HUES64 (cell line): ENCODE data around the gene NCS1.

Source experiments
- H3K27ac ChIP-seq: 2 replicates; pipeline ENCODE4 v1.7.0; 2013; ENCODE audit warnings: low read depth, low read length, inconsistent platforms
- H3K27me3 ChIP-seq: 2 replicates; pipeline ENCODE4 v1.6.1; 2013; ENCODE audit warnings: mild to moderate bottlenecking, low read length; ENCODE audit not compliant: insufficient read depth
- H3K36me3 ChIP-seq: 2 replicates; pipeline ENCODE4 v1.6.1; 2013; ENCODE audit warnings: mild to moderate bottlenecking, low read length; ENCODE audit not compliant: insufficient read depth
- H3K4me1 ChIP-seq: 2 replicates; pipeline ENCODE4 v1.6.1; 2013; ENCODE audit warnings: mild to moderate bottlenecking, low read length, moderate library complexity; ENCODE audit not compliant: insufficient read depth
- H3K4me3 ChIP-seq: 2 replicates; pipeline ENCODE4 v1.5.1; 2013; ENCODE audit warnings: mild to moderate bottlenecking, low read length, moderate library complexity
- H3K9ac ChIP-seq: 2 replicates; pipeline ENCODE4 v1.6.1; 2013; ENCODE audit warnings: mild to moderate bottlenecking, low read depth, low read length
- H3K9me3 ChIP-seq: 2 replicates; pipeline ENCODE4 v1.6.1; 2013; ENCODE audit warnings: low read depth, low read length; ENCODE audit not compliant: insufficient read depth
- WGBS: fragments of 150-250, 120-280 bp; methylation state at CpG from one replicate; pipeline ENCODE4 v1.1.7; 2013; ENCODE audit warnings: missing lambda C conversion rate; 5-methylcytosine and 5-hydroxymethylcytosine counted together

NCS1 gene

DNA sequence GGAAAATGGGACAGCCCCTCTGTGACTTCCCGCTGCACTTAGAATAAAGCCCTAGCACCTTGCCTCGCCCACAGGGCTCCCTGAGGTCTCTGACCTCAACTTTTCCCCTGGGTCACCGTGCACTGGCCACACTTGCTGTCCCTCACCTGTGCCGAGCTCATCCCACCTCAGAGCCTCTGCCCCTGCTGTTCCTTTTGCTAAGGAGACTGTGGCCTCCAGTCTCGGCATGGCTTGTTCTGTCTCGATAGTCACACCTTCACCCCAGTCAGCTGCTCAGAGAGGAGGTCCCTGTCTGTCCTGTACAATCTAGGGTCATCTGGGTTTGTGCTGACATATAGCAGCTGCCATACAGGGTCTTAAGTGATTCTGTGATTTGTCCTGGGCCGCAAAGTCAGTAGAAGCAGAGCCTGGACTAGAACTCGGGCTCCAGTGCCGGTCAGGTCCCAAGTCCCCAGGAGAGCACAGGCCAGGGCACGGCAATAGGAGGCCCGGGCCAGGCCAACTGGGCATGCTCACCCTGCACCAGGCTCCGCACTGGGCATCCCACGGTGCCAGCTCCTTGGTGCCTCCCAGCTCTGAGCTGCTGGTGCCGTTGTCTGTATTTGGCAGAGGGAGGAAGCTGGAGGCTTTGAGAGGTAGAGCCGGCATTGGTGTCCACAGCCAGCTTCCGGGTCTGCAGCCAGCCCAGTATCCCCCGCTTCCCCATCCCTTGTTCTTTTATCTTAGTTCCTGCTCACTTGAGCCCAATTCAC lies 35.2 kb downstream of the NCS1 start:
- H3K36me3 ChIP-seq, result no peaks in the 10 kb centered on the region; the same call in 1 of the 2 replicates
- 87% methylated on average over 17 of the region's 17 CpGs for WGBS
- H3K4me1 ChIP-seq, result peaks cover 13% of the 10 kb centered on the region
- H3K4me3 ChIP-seq, result no peak overlapping the region
- no peak overlapping the region for H3K27ac ChIP-seq
- no peak overlapping the region for H3K9ac ChIP-seq
- H3K9me3 ChIP-seq, result no peaks in the 10 kb centered on the region
- no peaks in the 10 kb centered on the region for H3K27me3 ChIP-seq

DNA sequence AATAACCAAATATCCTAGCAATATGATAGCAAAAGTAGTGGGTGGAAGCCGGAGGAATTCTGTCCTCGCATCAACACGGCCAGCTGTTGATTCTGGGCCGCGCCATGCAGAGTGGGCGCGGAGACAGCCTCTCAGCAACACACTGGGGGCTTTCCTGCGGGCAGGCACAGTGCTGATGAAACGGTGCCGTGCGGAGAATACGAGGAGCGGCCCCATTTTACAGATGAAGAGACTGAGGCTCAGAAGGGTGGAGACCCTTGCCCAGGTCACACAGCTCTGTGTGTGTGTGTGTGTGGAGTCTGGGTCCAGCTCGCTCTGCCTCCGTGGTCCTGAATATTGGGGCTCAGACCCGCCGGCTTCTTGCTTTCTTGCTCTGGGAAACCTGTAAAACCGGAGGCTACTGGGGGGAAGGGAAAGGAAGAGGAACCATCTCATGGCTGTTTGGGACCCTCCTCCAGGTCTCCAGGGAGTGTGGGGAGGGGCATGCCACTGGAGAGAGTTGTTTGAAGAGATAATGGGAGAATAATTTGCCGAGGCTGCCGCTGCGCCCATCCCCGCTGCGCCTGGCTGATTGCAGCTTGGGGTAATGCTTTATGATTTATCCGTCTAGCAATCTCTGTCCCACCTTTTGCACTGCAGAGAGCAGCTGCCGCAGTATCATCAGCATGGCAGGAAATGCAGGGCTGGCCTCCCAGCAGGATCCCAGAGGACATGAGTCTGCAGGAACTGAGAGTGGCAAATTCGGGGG lies 36.6 kb downstream of the NCS1 start:
- Histone ChIP-seq H3K4me3 (no peak overlapping the region), H3K27ac (peak overlapping the region; percentile 55; the same call in 1 of the 2 replicates), H3K9me3 (no peaks in the 10 kb centered on the region), H3K27me3 (no peaks in the 10 kb centered on the region), H3K4me1 (peaks cover 13% of the 10 kb centered on the region), H3K36me3 (no peaks in the 10 kb centered on the region), H3K9ac (no peak overlapping the region; the same call in 1 of the 2 replicates)
- WGBS, result 76% methylated on average over 26 of the region's 26 CpGs

DNA sequence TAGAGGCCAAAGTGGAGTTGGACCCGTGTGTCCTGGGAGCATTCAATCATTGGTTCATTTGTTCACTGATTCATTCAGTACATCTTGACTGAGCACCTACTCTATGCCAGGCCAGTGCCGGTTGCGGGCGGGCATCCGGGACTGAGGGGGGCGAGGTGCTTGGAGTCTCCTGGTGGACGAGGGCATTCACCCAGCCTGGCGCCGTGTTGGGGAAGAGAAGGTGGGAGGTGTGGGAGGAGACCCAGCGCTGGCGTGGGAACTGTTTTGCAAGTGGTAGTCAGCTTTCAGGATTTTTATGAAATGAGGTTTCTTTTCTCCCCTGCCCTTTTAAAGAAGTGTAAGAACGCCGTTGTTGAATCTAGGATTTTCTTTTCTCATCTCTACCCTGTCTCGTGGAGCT lies 37.2 kb downstream of the NCS1 start:
- Histone ChIP-seq H3K9me3 (no peaks in the 10 kb centered on the region), H3K4me1 (peaks cover 18% of the 10 kb centered on the region), H3K36me3 (no peaks in the 10 kb centered on the region), H3K9ac (no peak overlapping the region; the same call in 1 of the 2 replicates), H3K27me3 (no peaks in the 10 kb centered on the region), H3K27ac (peak overlapping the region; percentile 55; the same call in 1 of the 2 replicates), H3K4me3 (no peak overlapping the region)
- 79% methylated on average over 14 of the region's 14 CpGs for WGBS

DNA sequence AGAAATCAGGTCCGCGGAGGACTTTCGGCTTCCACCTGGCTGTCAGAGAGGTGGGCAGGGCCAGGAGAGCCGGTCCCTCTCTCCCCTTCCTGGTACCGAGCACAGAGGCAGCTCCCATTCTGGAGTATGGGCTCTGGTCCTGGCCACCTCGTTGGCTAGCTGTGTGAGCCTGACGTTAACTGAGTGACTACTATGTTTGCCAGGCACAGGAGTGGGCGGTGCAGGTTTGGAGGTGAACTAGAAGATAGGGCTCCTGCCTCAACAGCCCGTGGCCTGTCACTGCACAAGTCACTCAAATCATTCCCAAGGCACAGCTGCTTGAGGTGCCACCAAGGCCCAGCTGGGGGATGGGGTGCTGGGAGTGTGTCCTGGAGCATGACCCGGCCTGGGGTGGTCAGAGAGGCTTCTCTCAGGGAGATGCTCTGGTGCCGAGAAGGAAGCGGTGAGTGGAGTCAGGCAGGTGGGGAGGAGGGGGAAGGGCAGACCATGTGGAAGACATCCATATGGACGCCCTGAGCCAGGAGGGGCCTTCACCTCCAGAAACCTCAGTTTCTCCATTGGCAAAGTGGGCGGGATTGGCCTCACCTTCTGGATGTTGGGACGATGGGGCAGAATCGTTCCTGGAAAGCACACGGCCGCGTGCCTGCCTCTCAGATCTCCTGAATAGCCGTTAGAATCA lies 39.5 kb downstream of the NCS1 start:
- no peaks in the 10 kb centered on the region for H3K27me3 ChIP-seq

DNA sequence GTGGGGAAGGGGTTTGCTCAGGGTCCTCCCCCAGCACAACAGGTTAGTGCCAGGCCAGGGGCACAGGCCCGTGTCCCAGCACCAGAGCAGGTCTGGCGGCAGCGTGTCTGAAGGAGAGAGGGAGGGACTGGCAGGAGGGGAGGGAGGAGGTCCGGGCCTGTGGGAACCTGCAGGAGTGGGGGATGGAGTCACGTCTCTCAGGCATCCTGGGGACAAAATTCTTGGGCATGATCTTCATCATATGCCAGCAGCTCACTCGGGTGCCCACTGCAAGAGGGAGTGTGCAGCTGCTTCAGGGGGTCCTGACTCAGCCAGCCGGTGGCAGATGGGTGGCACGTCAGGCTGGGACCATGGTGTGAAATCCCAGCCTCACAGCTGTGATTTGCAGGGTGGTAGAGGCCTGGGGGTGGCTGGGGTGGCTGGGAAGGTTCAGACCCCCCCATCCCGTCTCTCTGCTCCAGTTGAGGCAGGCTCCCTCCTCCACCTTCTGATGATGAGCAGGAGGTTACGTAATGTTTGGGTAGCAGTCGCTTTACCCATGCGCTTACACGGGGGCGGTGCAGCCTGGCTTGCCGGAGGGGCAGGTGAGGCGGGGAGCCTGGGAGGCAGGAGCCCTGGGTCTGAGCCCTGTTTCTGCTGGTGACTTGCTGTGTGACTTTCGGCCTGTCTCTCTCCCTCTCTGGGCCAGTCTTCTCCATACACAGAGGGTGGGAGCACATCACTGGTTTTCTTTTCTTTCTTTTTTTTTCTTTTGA lies 40.5 kb downstream of the NCS1 start:
- H3K27ac ChIP-seq, result no peak overlapping the region
- peaks cover 24% of the 10 kb centered on the region for H3K4me1 ChIP-seq
- H3K9me3 ChIP-seq, result no peaks in the 10 kb centered on the region
- H3K9ac ChIP-seq, result no peak overlapping the region
- H3K36me3 ChIP-seq, result no peaks in the 10 kb centered on the region
- WGBS, result 87% methylated on average over 17 of the region's 17 CpGs
- no peaks in the 10 kb centered on the region for H3K27me3 ChIP-seq
- H3K4me3 ChIP-seq, result no peak overlapping the region

More for the DNA sequence above, 39.5 kb downstream of the NCS1 start:
- no peaks in the 10 kb centered on the region for H3K9me3 ChIP-seq
- WGBS, result 93% methylated on average over 20 of the region's 20 CpGs
- no peak overlapping the region for H3K27ac ChIP-seq
- H3K4me1 ChIP-seq, result peaks cover 24% of the 10 kb centered on the region
- H3K36me3 ChIP-seq, result no peaks in the 10 kb centered on the region
- no peak overlapping the region for H3K4me3 ChIP-seq
- H3K9ac ChIP-seq, result no peak overlapping the region

DNA sequence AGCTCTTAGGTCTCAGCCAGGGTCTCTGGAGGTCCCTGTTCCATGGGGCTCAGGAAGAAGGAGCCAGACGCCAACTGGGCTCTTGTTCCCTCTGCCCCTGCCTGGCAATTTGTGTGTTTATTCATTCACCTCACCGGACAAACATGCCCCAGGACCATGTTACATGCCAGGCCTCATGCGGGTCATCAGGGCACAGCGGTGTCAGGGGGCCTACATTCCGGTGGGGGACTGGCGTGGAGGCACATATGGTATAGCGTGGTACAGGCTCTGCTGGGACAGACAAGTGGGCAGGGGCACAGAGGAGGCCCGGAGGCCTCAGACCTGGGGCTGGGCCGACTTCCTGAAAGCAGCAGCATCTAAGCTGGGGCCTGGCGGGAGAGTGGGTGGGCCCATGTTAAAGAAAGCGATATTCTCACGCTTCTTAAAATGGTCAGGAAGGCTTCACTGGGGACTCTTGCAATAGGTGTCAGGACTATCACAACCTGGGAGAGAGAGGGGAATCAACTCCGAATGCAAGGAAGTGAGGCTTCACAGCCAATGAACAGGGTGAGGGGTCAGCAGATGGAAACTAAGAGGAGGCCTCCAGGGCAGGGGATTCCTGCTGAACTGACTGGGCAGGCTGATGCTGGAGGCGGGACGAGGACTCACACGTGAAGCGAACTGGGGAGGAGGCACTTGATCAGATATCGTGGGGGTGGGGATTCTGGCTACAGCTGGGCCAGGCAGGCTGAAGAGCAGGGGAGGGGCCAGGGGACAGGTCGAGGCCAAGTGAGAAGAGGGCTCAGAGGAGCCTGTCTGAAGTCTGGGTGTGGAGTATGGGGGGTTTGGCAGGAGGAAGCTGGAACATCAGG lies 41.9 kb downstream of the NCS1 start:
- Histone ChIP-seq H3K27ac (peak overlapping the region; percentile 51; the same call in 1 of the 2 replicates), H3K4me3 (no peak overlapping the region), H3K9me3 (no peaks in the 10 kb centered on the region), H3K4me1 (peaks cover 17% of the 10 kb centered on the region), H3K36me3 (peaks cover 5% of the 10 kb centered on the region), H3K9ac (no peak overlapping the region), H3K27me3 (no peaks in the 10 kb centered on the region)
- 62% methylated on average over 19 of the region's 19 CpGs for WGBS

DNA sequence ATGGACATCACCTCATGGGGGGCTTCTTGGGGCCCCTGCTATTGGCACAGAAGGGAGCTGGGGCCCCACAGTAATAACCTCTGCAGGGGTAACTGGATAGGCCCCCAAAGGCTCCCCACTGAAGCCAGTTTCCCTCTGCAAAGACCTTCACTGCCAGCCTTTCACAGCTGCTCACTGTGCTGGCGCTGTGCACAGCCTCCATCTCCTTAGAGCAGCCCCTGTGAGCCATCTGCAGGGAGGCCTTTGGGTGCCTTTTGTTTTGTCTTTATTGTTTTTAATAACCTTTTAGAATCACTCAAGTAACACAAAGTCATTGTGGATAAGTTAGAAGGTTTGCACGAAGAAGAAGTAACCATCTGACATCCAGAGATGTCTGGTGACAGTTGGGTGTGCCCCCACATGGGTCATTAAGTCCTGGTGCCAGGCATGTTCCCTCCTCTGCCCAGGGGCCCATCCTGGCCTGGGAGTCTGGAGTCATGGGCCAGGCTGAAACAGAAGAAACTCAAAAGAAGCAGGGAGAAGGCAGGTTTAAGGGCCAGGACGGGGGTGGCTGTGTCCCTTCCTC lies 42.7 kb downstream of the NCS1 start:
- WGBS, result 89% methylated on average over 3 of the region's 3 CpGs
- Histone ChIP-seq H3K27me3 (no peaks in the 10 kb centered on the region), H3K9ac (no peak overlapping the region), H3K27ac (no peak overlapping the region), H3K4me1 (peaks cover 11% of the 10 kb centered on the region), H3K4me3 (no peak overlapping the region), H3K9me3 (no peaks in the 10 kb centered on the region), H3K36me3 (peaks cover 5% of the 10 kb centered on the region)

DNA sequence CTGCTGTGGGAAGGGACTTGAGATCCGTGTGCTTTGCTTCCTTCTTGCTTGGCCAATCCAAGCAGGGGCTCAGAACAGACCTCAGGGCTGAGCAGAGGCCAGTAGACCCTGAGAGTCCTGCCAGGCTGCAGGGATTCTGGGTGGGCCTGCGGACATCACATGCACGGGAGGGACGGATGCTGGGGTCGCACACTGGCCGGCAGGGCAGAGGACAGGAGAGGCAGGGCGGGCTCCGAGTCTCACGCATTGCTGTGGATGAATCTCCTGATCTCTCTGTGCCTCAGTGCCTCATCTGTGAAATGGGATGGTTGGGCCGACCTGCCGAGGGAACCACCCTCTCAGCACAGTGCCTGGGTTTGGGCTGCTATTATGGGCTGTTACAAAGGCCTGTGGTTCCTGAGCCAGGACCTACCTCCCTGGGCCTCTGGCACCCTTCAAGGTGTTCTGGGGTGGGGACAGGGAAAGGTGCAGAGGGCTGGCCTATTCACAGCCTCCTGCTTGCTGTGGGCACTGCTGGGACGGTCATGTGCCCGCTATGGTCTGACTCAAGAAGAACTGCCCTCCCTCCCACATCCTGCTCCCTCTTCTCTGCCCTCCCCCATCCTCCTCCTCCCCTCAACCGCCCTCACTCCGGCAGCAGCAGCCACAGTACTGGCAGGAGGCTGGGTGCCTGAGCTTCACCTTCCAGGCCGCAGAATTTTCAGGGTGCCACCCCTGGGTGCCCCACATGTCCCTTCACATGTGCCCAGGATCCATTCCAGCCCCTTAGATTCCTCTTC lies 43.3 kb downstream of the NCS1 start:
- Histone ChIP-seq H3K4me1 (peaks cover 11% of the 10 kb centered on the region), H3K4me3 (no peak overlapping the region), H3K27me3 (no peaks in the 10 kb centered on the region), H3K9ac (no peak overlapping the region), H3K9me3 (no peaks in the 10 kb centered on the region), H3K36me3 (peaks cover 5% of the 10 kb centered on the region), H3K27ac (no peak overlapping the region)
- 86% methylated on average over 16 of the region's 16 CpGs for WGBS

DNA sequence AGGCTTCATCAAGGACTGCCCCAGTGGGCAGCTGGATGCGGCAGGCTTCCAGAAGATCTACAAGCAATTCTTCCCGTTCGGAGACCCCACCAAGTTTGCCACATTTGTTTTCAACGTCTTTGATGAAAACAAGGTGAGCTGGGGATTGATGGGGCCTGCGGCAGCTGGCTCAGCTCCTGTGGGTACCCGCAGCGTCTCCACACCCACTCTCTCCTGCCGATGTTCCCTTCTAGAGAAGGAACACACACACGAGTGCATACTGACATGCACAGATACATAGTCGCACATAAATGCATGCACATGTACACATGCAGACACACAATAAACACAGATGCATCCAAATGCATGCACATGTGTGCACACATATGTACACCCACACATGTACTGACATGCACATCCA lies 45.6 kb downstream of the NCS1 start:
- H3K9ac ChIP-seq, result no peak overlapping the region
- H3K9me3 ChIP-seq, result no peaks in the 10 kb centered on the region
- H3K36me3 ChIP-seq, result peaks cover 9% of the 10 kb centered on the region
- no peaks in the 10 kb centered on the region for H3K27me3 ChIP-seq
- no peak overlapping the region for H3K4me3 ChIP-seq
- peaks cover 11% of the 10 kb centered on the region for H3K4me1 ChIP-seq
- H3K27ac ChIP-seq, result no peak overlapping the region
- 91% methylated on average over 10 of the region's 10 CpGs for WGBS
